Measurements from ENCODE around the gene PSME3IP1. TPM values are rescaled to one million over a fixed set of nuclear protein-coding genes. Genes with fewer than 3 reads are reported as not detected.

PSME3IP1 gene
- polyA plus RNA-seq, 1 of the 3 experiments (the other 2 are of a cell fraction): 80.9 TPM

GRCh38 chr16:57133886-57134285 is 52.0 kb downstream of the PSME3IP1 start:
- WGBS (ENCODE audit: low lambda C conversion rate): 92% methylated on average over 6 of the region's 10 CpGs
- no peak overlapping the region for H3K4me3 ChIP-seq (ENCODE audit: low read depth in 2 of 2, low read length in 1 of 2)
- no peak overlapping the region for H3K27ac ChIP-seq (ENCODE audit: low read depth in 2 of 2, low read length in 1 of 2)
- no peak for TF ChIP-seq TAF1 (IDR thresholded peaks at IDR 0.05; ENCODE audit: borderline replicate concordance, low read depth, low read length)
- TF ChIP-seq ELF1 (IDR thresholded peaks at IDR 0.05): no peak
- no peak for TF ChIP-seq TCF12 (IDR thresholded peaks at IDR 0.05)
- no peak for TF ChIP-seq MEF2A (IDR thresholded peaks at IDR 0.05; ENCODE audit: borderline replicate concordance, low read depth)
- no peak for TF ChIP-seq CTCF (IDR thresholded peaks at IDR 0.05)
- no peak for TF ChIP-seq PBX3 (IDR thresholded peaks at IDR 0.05)
- TF ChIP-seq EP300 (IDR thresholded peaks at IDR 0.05; ENCODE audit: borderline replicate concordance in 1 of 2, low read depth in 1 of 2, low read length in 1 of 2): no peak
- no peak for TF ChIP-seq SIN3A (IDR thresholded peaks at IDR 0.05; ENCODE audit: borderline replicate concordance, low read depth, low read length)
- no peak for TF ChIP-seq REST (IDR thresholded peaks at IDR 0.05; ENCODE audit: low read depth, low read length)
- TF ChIP-seq RXRA (IDR thresholded peaks at IDR 0.05; ENCODE audit: borderline replicate concordance, low read depth): no peak
- TF ChIP-seq YY1 (IDR thresholded peaks at IDR 0.05; ENCODE audit: low read depth): no peak
- TF ChIP-seq JUND (IDR thresholded peaks at IDR 0.05): no peak
- no peak for TF ChIP-seq MAX (IDR thresholded peaks at IDR 0.05; ENCODE audit: low read depth)
- no peak for TF ChIP-seq POLR2AphosphoS5 (IDR thresholded peaks at IDR 0.05; ENCODE audit: low read depth, low read length)
- no peak for TF ChIP-seq RAD21 (IDR thresholded peaks at IDR 0.05; ENCODE audit: low read length)
- no peak for TF ChIP-seq TEAD4 (IDR thresholded peaks at IDR 0.05; ENCODE audit: borderline replicate concordance, insufficient read depth)
- no peak for TF ChIP-seq USF2 (IDR thresholded peaks at IDR 0.05; ENCODE audit: borderline replicate concordance, low read depth, low read length)
- no peak for TF ChIP-seq GABPA (IDR thresholded peaks at IDR 0.05; ENCODE audit: low read depth)
- no peak for TF ChIP-seq MXI1 (IDR thresholded peaks at IDR 0.05; ENCODE audit: low read depth, low read length)
- no peak for TF ChIP-seq GATA2 (CRISPR knock-in tag; IDR thresholded peaks at IDR 0.05)
- no peaks in the 10 kb centered on the region for H3K79me2 ChIP-seq (ENCODE audit: insufficient read depth)
- no peak for DNase-seq
- no peaks in the 10 kb centered on the region for H3K9me3 ChIP-seq
- H3K36me3 ChIP-seq (replicated peaks in 1 of 2; ENCODE audit: control insufficient read depth in 1 of 2, insufficient read depth in 2 of 2, low read length in 1 of 2): no peaks in the 10 kb centered on the region
- no peaks in the 10 kb centered on the region for H3K9me2 ChIP-seq
- H3F3A ChIP-seq (replicated peaks; ENCODE audit: insufficient read depth): no peaks in the 10 kb centered on the region
- H3K4me1 ChIP-seq (ENCODE audit: control insufficient read depth in 1 of 2, insufficient read depth in 2 of 2, low read depth in 1 of 2, low read length in 1 of 2): peaks cover 0 to 4% of the 10 kb centered on the region in 2 experiments; a peak in 1 of 4 replicates
- H3K27me3 ChIP-seq (ENCODE audit: insufficient read depth): no peaks in the 10 kb centered on the region
- CTCF ChIA-PET: interaction anchor here (0.7 to 1.1 kb wide), 2 partner anchors 24 to 34 kb away, joined by 3 read pairs; no protein-coding TSS in a partner anchor
- no peak overlapping the region for H2AFZ ChIP-seq (ENCODE audit: low read depth)
- H3K9ac ChIP-seq: no peak overlapping the region
- H4K20me1 ChIP-seq (ENCODE audit: insufficient read depth): no peaks in the 10 kb centered on the region
- POLR2A ChIA-PET: no interaction called here
- no peak overlapping the region for H3K4me2 ChIP-seq
